Measurements from ENCODE around the gene AQP1.

DNA sequence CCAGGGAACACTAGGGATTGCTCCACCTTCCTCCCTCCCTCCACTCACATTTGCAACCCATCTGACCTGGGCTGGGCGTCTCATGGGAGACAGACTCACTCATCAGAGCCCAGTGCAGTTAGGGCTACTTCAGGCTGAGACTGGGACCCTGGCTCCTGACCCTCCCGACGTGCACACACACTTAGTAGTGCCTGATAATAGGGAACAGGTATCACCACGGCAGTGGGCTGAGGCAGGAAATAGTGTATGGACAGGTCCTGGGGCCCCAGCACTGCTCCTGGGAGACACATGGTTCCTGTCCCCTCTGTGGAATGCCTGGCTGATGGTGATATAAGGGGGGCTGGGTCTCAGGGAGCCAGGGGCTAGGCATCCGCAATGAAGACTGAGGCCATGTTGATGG, 14.3 kb downstream of the AQP1 start:
- TF ChIP-seq CTCF (conservative IDR thresholded peaks at IDR 0.05; ENCODE audit: low read depth, low read length), result no peak
- TF ChIP-seq EZH2 (IDR thresholded peaks at IDR 0.05; ENCODE audit: borderline replicate concordance, low read depth, low read length, poor library complexity, severe bottlenecking), result no peak
